Bronchial epithelial cell (primary cell): ENCODE data around the gene CYS1. TPM values are rescaled to one million over a fixed set of nuclear protein-coding genes. Genes with fewer than 3 reads are reported as not detected.
A peak's percentile ranks its signal among the peaks of the same experiment; 100 is the strongest.
"Not testable (repeated sequence)": the region's sequence is repeated elsewhere in the genome, so short reads cannot be mapped to it uniquely, and the experiment has no call there.

Experiments used
- DNase-seq: peaks from one replicate; pipeline ENCODE4 v3.0.0-alpha.2; 2010; ENCODE audit warnings: low read depth
- FAIRE-seq: peaks from 2 replicates; lab custom pipeline; 2011; peaks lifted over from hg19 to GRCh38; lab: Jason Lieb, UNC
- H3K27me3 ChIP-seq: 2 replicates; pipeline ENCODE4 v1.5.1; 2011; ENCODE audit warnings: low read length; ENCODE audit not compliant: control insufficient read depth, insufficient read depth
- H3K36me3 ChIP-seq: 2 replicates; pipeline ENCODE4 v1.5.1; 2011; ENCODE audit warnings: low read length; ENCODE audit not compliant: control insufficient read depth, insufficient read depth
- H3K4me3 ChIP-seq: 2 replicates; pipeline ENCODE4 v1.5.1; 2011; ENCODE audit warnings: mild to moderate bottlenecking, low read depth, low read length, control low read depth
- total RNA-seq: library from RNA; depleted of rRNA; stranded (reverse); fragments of >200 nt; gene quantifications from 2 replicates; pipeline ENCODE4 v1.2.1, GENCODE V29; 2014
- TF ChIP-seq, protein P1 (sequence below): IDR thresholded peaks from 2 replicates; pipeline ENCODE4 v1.5.1; 2011; ENCODE audit warnings: mild to moderate bottlenecking, moderate library complexity, low read length, control low read depth, inconsistent platforms; ENCODE audit not compliant: insufficient read depth, severe bottlenecking

The CYS1 gene
- total RNA-seq, 1 donor from 2014 or later: 0.26 TPM

GRCh38 chr2:10012963-10013461 is 67.2 kb downstream of the CYS1 start:
- Histone ChIP-seq H3K4me3 (no peak overlapping the region), H3K27me3 (no peaks in the 10 kb centered on the region), H3K36me3 (no peaks in the 10 kb centered on the region)
- DNase-seq (no peak), FAIRE-seq (peak; percentile 98)
- TF ChIP-seq, protein P1, sequence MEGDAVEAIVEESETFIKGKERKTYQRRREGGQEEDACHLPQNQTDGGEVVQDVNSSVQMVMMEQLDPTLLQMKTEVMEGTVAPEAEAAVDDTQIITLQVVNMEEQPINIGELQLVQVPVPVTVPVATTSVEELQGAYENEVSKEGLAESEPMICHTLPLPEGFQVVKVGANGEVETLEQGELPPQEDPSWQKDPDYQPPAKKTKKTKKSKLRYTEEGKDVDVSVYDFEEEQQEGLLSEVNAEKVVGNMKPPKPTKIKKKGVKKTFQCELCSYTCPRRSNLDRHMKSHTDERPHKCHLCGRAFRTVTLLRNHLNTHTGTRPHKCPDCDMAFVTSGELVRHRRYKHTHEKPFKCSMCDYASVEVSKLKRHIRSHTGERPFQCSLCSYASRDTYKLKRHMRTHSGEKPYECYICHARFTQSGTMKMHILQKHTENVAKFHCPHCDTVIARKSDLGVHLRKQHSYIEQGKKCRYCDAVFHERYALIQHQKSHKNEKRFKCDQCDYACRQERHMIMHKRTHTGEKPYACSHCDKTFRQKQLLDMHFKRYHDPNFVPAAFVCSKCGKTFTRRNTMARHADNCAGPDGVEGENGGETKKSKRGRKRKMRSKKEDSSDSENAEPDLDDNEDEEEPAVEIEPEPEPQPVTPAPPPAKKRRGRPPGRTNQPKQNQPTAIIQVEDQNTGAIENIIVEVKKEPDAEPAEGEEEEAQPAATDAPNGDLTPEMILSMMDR: no peak

DNA sequence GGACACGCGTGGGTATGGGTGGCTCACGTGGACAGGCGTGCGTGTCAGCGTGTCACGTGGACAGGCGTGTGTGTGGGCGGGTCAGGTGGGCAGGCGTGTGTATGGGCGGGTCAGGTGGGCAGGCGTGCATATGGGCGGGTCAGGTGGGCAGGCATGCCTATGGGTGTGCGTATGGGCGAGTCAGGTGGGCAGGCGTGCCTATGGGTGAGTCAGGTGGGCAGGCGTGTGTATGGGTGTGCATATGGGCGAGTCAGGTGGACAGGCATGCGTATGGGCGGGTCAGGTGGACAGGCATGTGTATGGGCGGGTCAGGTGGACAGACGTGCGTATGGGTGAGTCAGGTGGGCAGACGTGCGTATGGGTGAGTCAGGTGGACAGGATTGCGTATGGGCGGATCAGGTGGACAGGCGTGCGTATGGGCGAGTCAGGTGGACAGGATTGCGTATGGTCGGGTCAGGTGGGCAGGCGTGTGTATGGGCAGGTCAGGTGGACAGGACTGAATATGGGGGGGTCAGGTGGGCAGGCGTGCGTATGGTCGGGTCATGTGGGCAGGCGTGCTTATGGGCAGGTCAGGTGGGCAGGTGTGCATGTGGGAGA is 67.7 kb downstream of the CYS1 start:
- H3K36me3 ChIP-seq, H3K27me3 ChIP-seq, H3K4me3 ChIP-seq, FAIRE-seq: not testable (repeated sequence)
- DNase-seq: peak; percentile 11

DNA sequence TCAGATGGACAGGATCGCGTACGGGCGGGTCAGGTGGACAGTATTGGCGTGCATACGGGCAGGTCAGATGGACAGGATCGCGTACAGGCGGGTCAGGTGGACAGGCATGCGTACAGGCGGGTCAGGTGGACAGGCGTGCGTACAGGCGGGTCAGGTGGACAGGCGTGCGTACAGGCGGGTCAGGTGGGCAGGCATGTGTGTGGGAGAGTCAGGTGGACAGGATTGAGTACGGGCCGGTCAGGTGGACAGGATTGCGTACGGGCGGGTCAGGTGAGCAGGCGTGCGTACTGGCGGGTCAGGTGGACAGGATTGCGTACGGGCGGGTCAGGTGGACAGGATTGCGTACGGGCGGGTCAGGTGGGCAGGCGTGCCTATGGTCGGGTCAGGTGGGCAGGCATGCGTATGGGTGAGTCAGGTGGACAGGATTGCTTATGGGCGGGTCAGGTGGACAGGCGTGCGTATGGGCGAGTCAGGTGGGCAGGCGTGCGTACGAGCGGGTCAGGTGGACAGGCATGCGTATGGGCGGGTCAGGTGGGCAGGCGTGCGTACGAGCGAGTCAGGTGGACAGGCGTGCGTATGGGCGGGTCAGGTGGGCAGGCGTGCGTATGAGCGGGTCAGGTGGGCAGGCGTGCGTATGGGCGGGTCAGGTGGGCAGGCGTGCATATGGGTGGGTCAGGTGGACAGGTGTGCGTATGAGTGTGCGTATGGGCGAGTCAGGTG is 68.4 kb downstream of the CYS1 start:
- H3K36me3 ChIP-seq, H3K4me3 ChIP-seq, DNase-seq, H3K27me3 ChIP-seq: not testable (repeated sequence)
- FAIRE-seq: peak; percentile 58

DNA sequence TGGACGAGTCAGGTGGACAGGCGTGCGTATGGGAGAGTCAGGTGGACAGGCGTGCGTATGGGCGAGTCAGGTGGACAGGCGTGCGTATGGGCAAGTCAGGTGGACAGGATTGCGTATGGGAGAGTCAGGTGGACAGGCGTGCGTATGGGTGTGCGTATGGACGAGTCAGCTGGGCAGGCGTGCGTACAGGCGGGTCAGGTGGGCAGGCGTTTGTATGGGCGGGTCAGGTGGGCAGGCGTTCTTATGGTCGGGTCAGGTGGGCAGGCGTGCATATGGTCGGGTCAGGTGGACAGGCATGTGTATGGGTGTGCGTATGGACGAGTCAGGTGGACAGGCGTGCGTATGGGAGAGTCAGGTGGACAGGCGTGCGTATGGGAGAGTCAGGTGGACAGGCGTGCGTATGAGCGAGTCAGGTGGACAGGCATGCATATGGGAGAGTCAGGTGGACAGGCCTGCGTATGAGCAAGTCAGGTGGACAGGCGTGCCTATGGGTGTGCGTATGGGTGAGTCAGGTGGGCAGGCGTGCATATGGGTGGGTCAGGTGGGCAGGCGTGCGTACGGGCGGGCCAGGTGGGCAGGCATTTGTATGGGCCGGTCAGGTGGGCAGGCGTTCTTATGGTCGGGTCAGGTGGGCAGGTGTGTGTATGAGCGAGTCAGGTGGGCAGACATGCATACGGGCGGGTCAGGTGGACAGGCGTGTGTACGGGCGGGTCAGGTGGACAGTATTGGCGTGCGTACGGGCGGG is 69.2 kb downstream of the CYS1 start:
- DNase-seq, H3K27me3 ChIP-seq, H3K4me3 ChIP-seq, H3K36me3 ChIP-seq: not testable (repeated sequence)
- FAIRE-seq: peak; percentile 40

GRCh38 chr2:10009811-10010781 is 70.1 kb downstream of the CYS1 start:
- TF ChIP-seq, protein P1: no peak
- FAIRE-seq: no peak
- H3K36me3 ChIP-seq: no peaks in the 10 kb centered on the region
- no peaks in the 10 kb centered on the region for H3K27me3 ChIP-seq
- H3K4me3 ChIP-seq: no peak overlapping the region
- no peak for DNase-seq

GRCh38 chr2:10009271-10009810 is 70.9 kb downstream of the CYS1 start:
- Histone ChIP-seq H3K27me3 (no peaks in the 10 kb centered on the region), H3K4me3 (no peak overlapping the region), H3K36me3 (no peaks in the 10 kb centered on the region)
- FAIRE-seq (no peak), DNase-seq (no peak)
- TF ChIP-seq, protein P1: no peak
